Activated naive CD4-positive, alpha-beta T cell (primary cell): ENCODE measurements around the gene FAM219A.
A peak's percentile ranks its signal among the peaks of the same experiment; 100 is the strongest.
"Not testable (repeated sequence)": the region's sequence is repeated elsewhere in the genome, so short reads cannot be mapped to it uniquely, and the experiment has no call there.

Experiments
- DNase-seq, 4 experiments: peaks; one replicate each; lab custom pipeline; 2025; lab: John Stamatoyannopoulos, UW

The FAM219A gene

DNA sequence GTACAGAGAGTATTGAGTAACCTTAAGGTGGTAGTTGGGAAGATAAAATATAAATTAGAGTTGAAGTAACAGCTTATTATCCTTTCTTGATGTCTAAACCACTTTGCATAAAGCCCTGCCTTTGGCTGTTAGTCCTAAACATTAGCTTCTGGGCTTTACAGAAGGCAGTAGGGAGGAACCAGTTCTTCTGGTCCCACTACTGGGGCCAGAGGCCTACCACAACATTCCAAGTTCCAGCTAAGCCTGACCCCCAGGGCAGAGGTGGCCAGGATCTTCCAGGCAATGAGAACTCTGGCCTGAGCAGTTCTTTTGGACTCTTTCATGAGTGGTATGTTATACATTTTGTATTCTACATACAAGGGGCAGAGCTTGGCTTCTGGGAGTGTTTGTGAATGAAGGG, 26.3 kb upstream of the FAM219A start:
- no peak for DNase-seq

DNA sequence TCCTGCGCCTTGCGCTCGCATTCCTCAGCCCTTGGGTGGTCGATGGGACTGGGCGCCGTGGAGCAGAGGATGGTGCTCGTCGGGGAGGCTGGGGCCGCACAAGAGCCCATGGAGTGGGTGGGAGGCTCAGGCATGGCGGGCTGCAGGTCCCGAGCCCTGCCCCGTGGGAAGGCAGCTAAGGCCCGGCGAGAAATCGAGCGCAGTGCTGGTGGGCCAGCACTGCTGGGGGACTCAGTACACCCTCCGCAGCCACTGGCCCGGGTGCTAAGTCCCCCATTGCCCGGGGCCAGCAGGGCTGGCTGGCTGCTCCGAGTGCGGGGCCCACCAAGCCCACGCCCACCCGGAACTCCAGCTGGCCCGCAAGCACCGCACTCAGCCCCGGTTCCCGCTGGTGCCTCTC, 24.4 kb upstream of the FAM219A start:
- DNase-seq, result not testable (repeated sequence)

- DNase-seq, result not testable (repeated sequence)
Measured at GRCh38 chr9:34481620-34482019, 23.2 kb upstream of the FAM219A start.

DNA sequence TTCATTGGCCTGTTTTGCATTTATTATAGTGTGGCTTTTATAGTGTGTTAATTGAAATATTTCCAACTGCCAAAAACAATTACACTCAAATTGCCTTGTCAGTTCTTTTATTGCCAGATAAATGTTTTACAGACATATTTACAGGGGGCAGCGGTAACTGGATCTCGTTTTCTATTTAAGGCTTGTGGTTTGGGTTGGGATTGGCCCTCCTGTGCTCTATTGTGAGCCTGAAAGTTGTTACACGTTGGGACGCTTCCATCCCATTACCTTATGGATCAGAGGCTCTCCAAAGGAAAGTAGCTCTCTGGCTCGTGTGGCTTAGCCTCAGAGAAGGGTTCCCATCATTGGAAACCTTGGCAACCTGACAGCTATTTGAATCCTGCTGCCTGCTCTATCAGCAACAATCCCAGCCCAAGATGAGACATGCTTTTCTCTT, 21.1 kb upstream of the FAM219A start:
- no peak for DNase-seq

DNA sequence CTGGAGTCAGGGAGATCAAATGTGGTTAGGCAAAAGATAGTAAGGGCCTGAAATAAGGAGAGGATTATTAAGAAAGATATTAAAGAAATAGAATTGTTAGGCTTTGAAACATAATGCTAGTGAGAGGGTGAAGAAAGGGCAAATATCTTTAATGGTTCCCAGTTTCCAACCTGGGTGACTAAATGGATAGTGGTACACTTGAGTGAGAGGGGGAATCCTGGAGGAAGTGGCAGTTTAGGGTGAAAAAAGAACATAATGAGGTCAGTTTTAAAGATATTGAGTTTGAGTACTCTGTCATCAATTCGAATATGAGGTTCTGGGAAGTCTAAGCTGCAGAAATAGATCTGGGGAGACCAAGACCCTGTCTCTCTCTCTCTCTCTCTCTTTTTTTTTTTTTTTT, 19.2 kb upstream of the FAM219A start:
- no peak for DNase-seq

GRCh38 chr9:34475097-34475496, 16.7 kb upstream of the FAM219A start:
- DNase-seq, result no peak

- no peak for DNase-seq
Measured at GRCh38 chr9:34465468-34465867, 7.1 kb upstream of the FAM219A start.

DNA sequence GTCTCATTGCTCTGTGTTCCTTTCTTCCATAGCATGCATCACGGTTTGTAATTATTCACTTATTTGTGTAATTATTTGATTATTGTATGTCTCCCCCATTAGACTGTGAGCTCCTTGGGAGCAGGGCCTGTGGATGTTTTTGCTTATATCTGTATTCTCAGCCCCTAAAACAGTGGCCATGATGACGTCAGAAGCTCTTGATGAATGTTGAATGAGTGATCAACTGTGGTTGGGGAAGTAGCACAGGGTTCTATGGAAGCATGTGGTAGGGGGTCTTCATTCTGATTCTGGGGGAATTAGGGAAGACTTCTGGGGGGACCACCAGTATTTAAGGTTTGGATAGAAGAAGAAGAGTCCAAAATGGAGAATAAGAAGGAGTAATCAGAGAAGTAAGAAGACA, 6.2 kb upstream of the FAM219A start:
- DNase-seq, result no peak

DNA sequence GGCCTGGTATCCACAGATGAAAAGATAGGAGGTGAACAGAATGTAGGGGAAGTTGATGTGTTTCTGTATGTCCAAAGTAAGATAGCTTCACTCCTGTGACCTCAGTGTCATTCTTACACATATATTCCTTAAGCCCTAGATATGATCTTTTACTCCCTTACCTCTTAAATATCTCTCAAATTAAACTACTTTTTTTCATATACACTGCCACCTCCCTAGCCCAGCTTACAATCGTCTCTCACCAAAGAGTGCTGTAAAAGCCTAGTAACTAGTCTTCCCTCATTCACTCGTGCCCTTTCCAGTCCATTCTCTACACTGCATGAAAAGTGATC, 5.5 kb upstream of the FAM219A start:
- no peak for DNase-seq

GRCh38 chr9:34463098-34463900, 4.9 kb upstream of the FAM219A start:
- no peak for DNase-seq

- no peak for DNase-seq
Measured at GRCh38 chr9:34459941-34460340, 1.6 kb upstream of the FAM219A start.

DNA sequence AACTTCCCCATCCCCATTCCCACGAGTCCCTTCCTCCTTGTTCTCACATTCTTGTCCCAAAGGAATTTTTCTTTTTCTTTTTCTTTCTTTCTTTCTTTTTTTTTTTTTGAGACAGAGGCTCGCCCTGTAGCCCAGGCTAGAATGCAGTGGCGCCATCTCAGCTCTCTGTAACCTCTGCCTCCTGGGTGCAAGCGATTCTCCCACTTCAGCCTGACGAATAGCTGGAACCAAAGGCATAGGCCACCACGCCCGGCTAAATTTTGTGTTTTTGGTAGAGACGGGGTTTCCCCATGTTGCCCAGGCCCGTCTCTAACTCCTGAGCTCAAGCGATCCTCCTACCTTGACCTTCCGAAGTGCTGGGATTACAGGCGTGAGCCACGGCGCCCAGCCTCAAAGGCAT, 986 bp upstream of the FAM219A start:
- DNase-seq, result no peak

- no peak for DNase-seq
Measured at GRCh38 chr9:34458959-34459340, 580 bp upstream of the FAM219A start.

GRCh38 chr9:34457266-34458012, 931 bp downstream of the FAM219A start:
- DNase-seq, result peak in 1 of 4 experiments; percentile 21

DNA sequence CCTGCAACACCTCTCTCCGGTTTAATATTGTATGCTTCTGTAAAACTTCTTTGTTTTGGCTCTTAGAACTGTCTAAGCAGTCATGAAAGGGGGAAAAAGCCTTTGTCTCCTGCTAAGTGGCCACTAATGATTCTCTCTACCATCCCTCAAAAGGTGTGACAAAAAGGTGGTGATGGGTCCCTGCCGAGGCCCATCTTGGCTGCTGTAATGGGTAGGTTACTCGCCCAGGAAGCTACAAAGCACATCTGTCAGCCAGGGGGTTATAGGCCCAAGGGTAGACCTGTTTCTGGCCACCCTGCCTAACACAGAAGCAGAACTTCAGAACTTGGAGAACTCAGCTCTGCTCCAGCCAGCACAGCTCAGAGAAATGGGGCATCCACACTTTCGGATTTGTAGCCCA, 1.6 kb downstream of the FAM219A start:
- DNase-seq, result no peak

DNA sequence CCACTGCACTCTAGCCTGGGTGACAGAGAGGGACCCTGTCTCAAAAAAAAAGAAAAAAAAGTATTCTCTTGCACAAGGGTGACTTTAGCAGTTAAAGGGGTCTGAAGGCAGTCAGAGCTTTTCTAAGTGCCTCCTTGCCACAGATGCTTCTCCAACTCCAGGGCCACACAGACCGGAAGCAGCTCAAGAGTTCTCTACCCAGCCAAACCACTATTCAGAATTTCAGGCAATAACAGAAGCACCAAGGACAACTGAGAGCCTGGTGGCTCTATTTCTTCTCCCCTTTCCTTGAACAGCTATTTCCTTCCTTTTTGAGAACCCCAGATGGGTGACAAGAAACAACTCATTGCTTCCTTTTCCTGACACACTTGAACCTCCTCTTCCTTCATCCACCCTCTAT, 2.2 kb downstream of the FAM219A start:
- DNase-seq, result no peak

DNA sequence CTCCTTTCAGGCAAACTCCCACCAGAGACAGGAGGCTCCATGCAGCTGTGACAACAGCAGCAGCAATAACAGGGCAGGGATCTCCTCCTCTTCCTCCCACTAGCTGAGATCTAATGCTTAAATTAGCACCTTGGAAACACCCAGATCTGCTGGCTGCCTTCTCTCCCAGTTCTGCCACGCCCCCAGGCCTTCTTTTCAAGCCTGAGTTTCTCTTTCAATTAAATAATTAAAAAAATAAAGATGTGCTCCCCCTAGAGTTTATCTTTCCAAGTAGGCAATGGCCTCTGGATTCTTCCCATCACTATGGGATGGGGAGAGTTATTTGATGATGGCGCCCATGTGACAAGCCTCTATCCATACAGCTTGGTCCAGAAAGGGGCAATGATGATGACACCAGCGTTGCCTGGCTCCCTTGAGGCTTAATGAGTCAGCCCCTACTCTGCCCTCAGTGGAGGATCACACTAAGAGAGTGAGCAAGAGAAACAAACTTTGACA, 3.8 kb downstream of the FAM219A start:
- DNase-seq, result no peak

DNA sequence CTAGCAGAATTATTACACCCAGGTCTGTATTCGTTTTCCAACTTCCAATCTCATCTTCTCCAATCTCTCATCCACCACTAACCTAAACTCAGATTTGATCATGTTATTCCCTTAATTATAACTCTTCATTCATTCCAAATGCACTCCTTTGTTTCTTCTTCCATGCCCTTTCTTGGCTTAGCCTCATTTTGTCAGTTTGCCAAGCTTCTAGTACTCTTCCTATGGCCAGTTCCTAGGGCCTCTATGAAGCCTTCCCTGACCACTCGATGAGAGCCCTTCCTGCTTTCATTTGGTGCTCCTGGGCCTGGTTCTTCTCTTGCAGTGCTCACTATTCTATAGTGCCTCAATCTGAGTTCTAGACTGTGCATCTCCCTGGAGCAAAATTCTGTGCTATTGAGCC, 5.8 kb downstream of the FAM219A start:
- no peak for DNase-seq

- no peak for DNase-seq
Measured at GRCh38 chr9:34451545-34451944, 6.8 kb downstream of the FAM219A start.

GRCh38 chr9:34451135-34451534, 7.2 kb downstream of the FAM219A start:
- no peak for DNase-seq

DNA sequence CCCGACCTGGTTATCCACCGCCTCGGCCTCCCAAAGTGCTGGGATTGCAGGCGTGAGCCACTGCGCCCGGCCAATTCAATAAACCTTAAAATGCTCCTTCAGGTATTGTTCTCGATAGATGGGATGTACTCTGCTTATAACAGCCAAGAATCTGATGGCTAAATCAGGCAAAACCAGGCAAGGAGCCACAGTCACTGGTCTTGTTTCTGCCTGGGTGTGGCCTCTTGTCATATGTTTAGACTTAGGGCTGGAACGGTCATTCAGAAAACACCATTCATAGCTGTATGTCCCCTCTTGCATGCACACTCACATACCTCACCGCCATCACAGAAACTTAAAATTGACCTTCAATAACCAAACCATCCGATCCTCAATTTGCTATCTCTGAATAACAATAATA, 7.7 kb downstream of the FAM219A start:
- no peak for DNase-seq

DNA sequence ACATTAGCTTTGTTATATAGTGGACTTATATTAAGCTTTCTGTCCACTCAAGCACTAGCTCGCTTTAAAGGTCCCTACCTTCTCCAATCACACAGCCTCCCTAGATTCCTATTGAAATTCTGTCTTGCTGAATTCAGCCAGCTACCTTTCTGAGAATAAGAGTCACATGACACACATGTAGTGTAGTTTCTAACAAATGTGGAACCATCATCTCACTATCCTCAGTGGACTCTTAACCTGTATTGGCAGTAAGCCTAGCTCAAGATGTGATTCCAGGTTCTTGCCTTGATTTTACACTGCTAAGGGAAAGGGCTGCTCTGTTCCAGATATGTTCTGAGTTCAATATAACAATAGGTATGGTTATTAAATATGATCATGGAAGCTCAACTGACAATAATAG, 11.4 kb downstream of the FAM219A start:
- no peak for DNase-seq

- DNase-seq, result no peak
Measured at GRCh38 chr9:34446468-34446891, 11.9 kb downstream of the FAM219A start.
